Spleen (tissue), 11 donors: ENCODE data around the gene NFIA. TPM values are rescaled to one million over a fixed set of nuclear protein-coding genes. Genes with fewer than 3 reads are reported as not detected.
A peak's percentile ranks its signal among the peaks of the same experiment; 100 is the strongest.

Source experiments
- DNase-seq: peaks from one replicate; pipeline ENCODE4 v3.0.0-alpha.2; 2020
- H3K27ac ChIP-seq, 8 donors: fragments of 200-600 bp; sonication (generic) in 7 of 8; 1 replicate in 4 of 8; 2 replicates in 4 of 8; pipeline versions ENCODE4 v1.5.0 to v1.8.0; 2016 to 2021; ENCODE audit warnings: inconsistent platforms in 4 of 8, mild to moderate bottlenecking in 4 of 8, moderate library complexity in 1 of 8
- H3K27me3 ChIP-seq, 7 donors: fragments of 200-600 bp; sonication (generic) in 6 of 7; replicated peaks in 1 of 7; 1 replicate in 4 of 7; 2 replicates in 3 of 7; pipeline versions ENCODE4 v1.5.0 to v1.8.0; 2016 to 2021; ENCODE audit warnings: inconsistent platforms in 3 of 7, mild to moderate bottlenecking in 1 of 7
- H3K36me3 ChIP-seq, 6 donors: fragments of 200-600 bp; sonication (generic) in 5 of 6; 1 replicate in 4 of 6; 2 replicates in 2 of 6; pipeline versions ENCODE4 v1.5.0 to v1.8.0; 2016 to 2021; ENCODE audit warnings: inconsistent platforms in 2 of 6
- H3K4me1 ChIP-seq, 6 donors: fragments of 200-600 bp; sonication (generic) in 5 of 6; 1 replicate in 3 of 6; 2 replicates in 3 of 6; pipeline versions ENCODE4 v1.5.0 to v1.8.0; 2016 to 2021; ENCODE audit warnings: inconsistent platforms in 3 of 6
- H3K4me3 ChIP-seq, 8 donors: fragments of 200-600 bp; sonication (generic) in 7 of 8; 1 replicate in 4 of 8; 2 replicates in 4 of 8; pipeline versions ENCODE4 v1.5.0 to v1.8.0; 2016 to 2021; ENCODE audit warnings: inconsistent platforms in 4 of 8, mild to moderate bottlenecking in 4 of 8, moderate library complexity in 2 of 8
- H3K9me3 ChIP-seq, 8 donors: fragments of 200-600 bp; sonication (generic) in 7 of 8; 1 replicate in 4 of 8; 2 replicates in 4 of 8; pipeline versions ENCODE4 v1.5.0 to v1.8.0; 2016 to 2021; ENCODE audit warnings: inconsistent platforms in 4 of 8
- POLR2A ChIP-seq, 3 donors: fragments of 450-650 bp; IDR thresholded peaks; one replicate each; pipeline ENCODE4 v1.5.1; 2017; ENCODE audit warnings: antibody characterized with exemption in 3 of 3, mild to moderate bottlenecking in 1 of 3
- POLR2AphosphoS5 ChIP-seq, 3 donors: sonication (generic); formaldehyde crosslinking; IDR thresholded peaks; one replicate each; pipeline ENCODE4 v1.5.1; 2017; ENCODE audit warnings: antibody characterized with exemption in 3 of 3
- WGBS, 5 donors: extraction: QIAGEN DNeasy Blood & Tissue Kit in 3 of 5; methylation state at CpG; one replicate each; pipeline versions ENCODE4 v1.1.5 to v1.1.7; 2013 to 2018; 5-methylcytosine and 5-hydroxymethylcytosine counted together
- intact Hi-C: fragments of 100-400 bp; cut with DNase I; formaldehyde crosslinking; loops from one replicate; pipeline ENCODE4 v1.15.0; 2023; ENCODE audit warnings: low total_unique reads
- polyA plus RNA-seq, 3 donors: library from polyadenylated mRNA; stranded (reverse); fragments of 200-250 nt; gene quantifications; one replicate each; pipeline ENCODE4 v1.2.1, GENCODE V29; 2013
- total RNA-seq, 7 donors: library from RNA; depleted of rRNA in 3 of 7; stranded (reverse); fragments of >200 nt in 3 of 7; fragmentation: NEBNext Ultra II Directional in 4 of 7; extraction: Animal tissue kit (Norgen Biotek cat#: 25700) in 4 of 7; gene quantifications; one replicate each; pipeline versions ENCODE4 v1.1.0 to v1.2.1, GENCODE V29; 2016 to 2021
- TF ChIP-seq, protein P1 (sequence below), 11 experiments: fragments of 200-600 bp in 7 of 11; fragments of 450-650 bp in 4 of 11; sonication (generic) in 4 of 11; IDR thresholded peaks in 8 of 11; conservative IDR thresholded peaks in 3 of 11; 1 replicate in 7 of 11; 2 replicates in 4 of 11; pipeline versions ENCODE4 v1.4.0 to v1.8.0; 2016 to 2021; ENCODE audit warnings: antibody characterized with exemption in 11 of 11, inconsistent platforms in 4 of 11, mild to moderate bottlenecking in 1 of 11
- donor health status: healthy with polysubstance abuse.
- donor health status: DM: no; HTN: no; CAD: no; lungs with moderate emphysema.
- donor health status: DM: no; HTN: no; CAD: no.
- donor health status: Bipolar disorder and iron deficiency.
- donor health status: healthy.
- donor health status: DM: no; HTN: no; CAD: no.
- donor health status: DM: yes; HTN: yes; CAD: no.

NFIA gene
- total and polyA plus RNA-seq, 10 donors = 3.1 to 76.8 (median 35.5) TPM

DNA sequence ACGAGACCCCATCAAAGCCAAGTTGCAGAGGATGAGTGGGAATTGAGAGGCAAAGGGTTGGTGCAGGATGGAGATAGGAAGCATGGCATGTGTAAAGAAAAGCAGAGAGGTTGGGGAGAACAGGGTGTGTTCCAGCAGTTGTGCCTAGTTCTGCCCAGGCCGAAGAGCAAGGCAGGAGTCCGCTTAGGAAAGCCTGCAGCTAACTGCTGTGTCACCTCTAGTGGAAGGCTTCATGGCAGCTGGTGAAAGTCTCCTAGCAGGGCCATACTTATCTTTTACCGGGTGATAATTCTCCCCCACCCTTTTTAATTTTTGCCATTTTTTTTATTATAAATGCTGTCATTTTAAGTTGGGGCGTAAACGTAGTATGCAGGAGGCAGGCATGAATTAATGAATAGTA lies 93.6 kb downstream of the NFIA start:
- Histone ChIP-seq H3K4me1 (peaks cover 0 to 29% (median 7%) of the 10 kb centered on the region in 6 donors), H3K9me3 (no peaks in the 10 kb centered on the region), H3K4me3 (no peak overlapping the region), H3K36me3 (no peaks in the 10 kb centered on the region), H3K27ac (no peak overlapping the region), H3K27me3 (no peaks in the 10 kb centered on the region)
- TF ChIP-seq POLR2A (IDR thresholded peaks at IDR 0.05) = no peak
- TF ChIP-seq POLR2AphosphoS5 (IDR thresholded peaks at IDR 0.05) = no peak
- no peak for DNase-seq
- WGBS, 5 donors = 77 to 93% (median 88%) methylated on average over 6 of the region's 6 CpGs
- intact Hi-C loops = no loop called here

DNA sequence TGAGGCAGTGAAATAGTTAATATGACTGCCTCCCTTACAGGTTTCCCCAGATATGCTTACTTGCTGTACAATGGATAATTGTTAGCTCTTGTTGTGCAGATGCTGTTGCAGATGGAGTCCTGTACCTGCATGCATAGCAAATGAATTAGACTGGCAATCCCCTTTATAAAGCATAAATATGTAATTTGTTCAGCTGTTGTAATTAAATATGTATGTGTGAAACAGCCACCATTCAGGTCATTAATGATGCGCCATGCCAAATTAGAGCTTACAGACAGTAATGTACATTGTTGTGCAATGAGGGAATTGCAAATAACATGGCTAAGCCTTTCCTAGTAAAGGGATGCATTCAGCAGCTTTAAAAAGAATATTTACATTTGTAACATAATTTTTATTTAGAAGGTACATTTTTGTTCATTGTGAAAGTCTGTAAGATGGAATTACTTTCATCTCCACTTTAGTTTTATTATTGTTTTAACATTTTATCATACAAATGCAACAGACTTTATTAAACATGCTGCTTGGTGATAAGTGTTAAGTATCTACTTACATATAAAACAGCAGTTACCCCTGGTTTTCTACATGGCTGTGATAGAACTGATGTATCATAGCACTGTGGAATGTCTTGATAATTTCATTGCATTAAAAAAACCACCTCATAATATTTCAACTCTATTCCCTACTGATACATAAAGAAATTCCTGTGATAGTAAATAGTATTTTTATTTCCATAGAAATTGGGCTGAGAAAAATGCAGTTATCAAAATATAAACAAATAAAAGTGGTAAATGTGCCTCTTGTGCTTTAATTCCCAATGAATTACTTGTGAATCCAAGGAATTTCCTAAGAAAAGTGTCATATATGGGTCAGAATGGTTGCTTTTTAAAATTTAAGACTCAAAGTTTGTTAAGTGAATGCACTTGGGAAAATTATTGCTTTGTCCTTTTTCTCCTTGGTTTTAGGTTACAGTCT lies 99.0 kb downstream of the NFIA start:
- Histone ChIP-seq H3K27me3 (no peaks in the 10 kb centered on the region), H3K4me1 (peaks cover 0 to 26% (median 18%) of the 10 kb centered on the region in 6 donors), H3K9me3 (no peaks in the 10 kb centered on the region), H3K27ac (peak overlapping the region in 4 of 8 donors; percentile 2 to 79 (median 10)), H3K4me3 (no peak overlapping the region), H3K36me3 (no peaks in the 10 kb centered on the region)
- intact Hi-C loops = no loop called here
- TF ChIP-seq POLR2A (IDR thresholded peaks at IDR 0.05) (no peak), POLR2AphosphoS5 (IDR thresholded peaks at IDR 0.05) (no peak)
- TF ChIP-seq, protein P1, sequence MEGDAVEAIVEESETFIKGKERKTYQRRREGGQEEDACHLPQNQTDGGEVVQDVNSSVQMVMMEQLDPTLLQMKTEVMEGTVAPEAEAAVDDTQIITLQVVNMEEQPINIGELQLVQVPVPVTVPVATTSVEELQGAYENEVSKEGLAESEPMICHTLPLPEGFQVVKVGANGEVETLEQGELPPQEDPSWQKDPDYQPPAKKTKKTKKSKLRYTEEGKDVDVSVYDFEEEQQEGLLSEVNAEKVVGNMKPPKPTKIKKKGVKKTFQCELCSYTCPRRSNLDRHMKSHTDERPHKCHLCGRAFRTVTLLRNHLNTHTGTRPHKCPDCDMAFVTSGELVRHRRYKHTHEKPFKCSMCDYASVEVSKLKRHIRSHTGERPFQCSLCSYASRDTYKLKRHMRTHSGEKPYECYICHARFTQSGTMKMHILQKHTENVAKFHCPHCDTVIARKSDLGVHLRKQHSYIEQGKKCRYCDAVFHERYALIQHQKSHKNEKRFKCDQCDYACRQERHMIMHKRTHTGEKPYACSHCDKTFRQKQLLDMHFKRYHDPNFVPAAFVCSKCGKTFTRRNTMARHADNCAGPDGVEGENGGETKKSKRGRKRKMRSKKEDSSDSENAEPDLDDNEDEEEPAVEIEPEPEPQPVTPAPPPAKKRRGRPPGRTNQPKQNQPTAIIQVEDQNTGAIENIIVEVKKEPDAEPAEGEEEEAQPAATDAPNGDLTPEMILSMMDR (IDR thresholded peaks at IDR 0.05 in 8 of 11, conservative IDR thresholded peaks at IDR 0.05 in 3 of 11) = no peak
- no peak for DNase-seq
- WGBS, 5 donors = 97 to 100% (median 100%) methylated on average over 1 of the region's 1 CpG

DNA sequence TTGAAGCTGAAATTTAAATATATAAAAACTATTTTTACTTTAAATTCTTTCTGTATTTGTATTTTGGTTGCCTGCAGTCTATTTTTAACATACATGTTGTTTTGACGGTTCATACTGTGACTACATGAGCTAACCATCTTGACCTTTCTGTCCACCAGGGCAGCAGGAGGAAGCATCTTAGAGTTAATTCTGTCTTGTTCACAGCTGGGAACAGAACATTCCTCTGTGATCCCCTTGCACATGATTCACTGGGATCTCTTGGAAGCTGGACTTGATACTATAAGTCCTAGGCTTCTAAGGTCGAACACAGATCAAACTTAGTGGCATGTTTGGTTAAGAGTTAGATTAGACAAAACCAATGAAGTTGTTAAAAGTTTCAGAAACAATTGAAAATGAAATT lies 99.7 kb downstream of the NFIA start:
- Histone ChIP-seq H3K4me3 (no peak overlapping the region), H3K27me3 (no peaks in the 10 kb centered on the region), H3K36me3 (no peaks in the 10 kb centered on the region), H3K9me3 (no peaks in the 10 kb centered on the region), H3K4me1 (peaks cover 0 to 33% (median 18%) of the 10 kb centered on the region in 6 donors), H3K27ac (peak overlapping the region in 4 of 8 donors; percentile 6 to 79 (median 10))
- TF ChIP-seq, protein P1 (IDR thresholded peaks at IDR 0.05 in 8 of 11, conservative IDR thresholded peaks at IDR 0.05 in 3 of 11) = no peak
- TF ChIP-seq POLR2AphosphoS5 (IDR thresholded peaks at IDR 0.05) (peak in 1 of 3 donors; percentile 36), POLR2A (IDR thresholded peaks at IDR 0.05) (no peak)
- 55 to 82% (median 66%) methylated on average over 2 of the region's 2 CpGs for WGBS, 5 donors
- DNase-seq = no peak
- intact Hi-C loops = no loop called here

DNA sequence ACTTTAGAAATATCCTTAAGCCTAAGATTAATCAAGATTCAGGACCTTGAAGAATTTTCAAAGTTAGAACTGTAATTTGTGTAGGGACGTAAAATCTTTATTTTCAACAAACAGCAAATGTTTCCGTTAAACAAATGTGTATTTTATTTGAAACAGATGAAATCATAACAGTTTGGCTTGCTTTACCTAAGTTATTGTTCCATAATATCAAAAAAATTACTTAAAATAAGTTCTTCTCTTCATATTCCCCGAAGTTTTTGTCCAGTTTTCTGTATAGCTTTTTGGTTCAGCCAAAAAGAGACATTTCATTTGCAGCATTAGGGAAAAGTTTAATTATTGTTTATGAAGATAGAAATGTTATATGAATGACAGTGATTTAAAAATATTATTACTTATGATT lies 100.1 kb downstream of the NFIA start:
- no peak for TF ChIP-seq POLR2AphosphoS5 (IDR thresholded peaks at IDR 0.05)
- Histone ChIP-seq H3K27ac (peak overlapping the region in 3 of 8 donors; percentile 6 to 79 (median 6)), H3K9me3 (no peaks in the 10 kb centered on the region), H3K4me3 (no peak overlapping the region), H3K36me3 (no peaks in the 10 kb centered on the region), H3K27me3 (no peaks in the 10 kb centered on the region), H3K4me1 (peaks cover 0 to 37% (median 18%) of the 10 kb centered on the region in 6 donors)
- WGBS, 5 donors = 85 to 96% (median 90%) methylated on average over 3 of the region's 3 CpGs
- no peak for DNase-seq
- intact Hi-C loops = no loop called here

DNA sequence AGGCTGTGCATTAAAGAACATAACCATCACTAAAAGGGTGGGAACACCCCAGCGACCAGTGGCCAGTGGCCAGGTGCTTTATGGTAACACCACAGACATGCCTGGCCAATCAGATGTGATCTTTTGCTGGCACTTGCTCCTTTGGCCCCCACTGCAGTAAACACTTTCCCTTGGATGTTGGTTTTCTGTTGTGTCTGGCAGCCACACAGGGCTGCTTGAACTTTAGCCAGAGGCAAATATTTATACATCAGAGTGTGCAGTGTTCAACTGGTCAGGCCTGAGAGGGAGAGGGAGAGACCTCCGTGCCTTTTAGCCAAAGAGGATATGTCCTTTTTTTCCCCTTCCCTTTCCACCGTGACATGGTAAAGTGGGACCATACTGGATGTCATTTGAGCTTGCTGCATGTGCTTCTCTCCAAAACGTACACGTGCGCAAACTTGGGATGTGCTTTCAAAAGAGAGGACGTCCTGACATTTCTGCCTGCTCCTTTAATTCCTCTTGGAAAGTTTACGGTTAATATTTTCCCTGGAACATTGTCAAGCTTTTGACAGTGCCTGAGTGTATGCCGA lies 101.2 kb downstream of the NFIA start:
- WGBS, 5 donors = 69 to 77% (median 72%) methylated on average over 9 of the region's 9 CpGs
- intact Hi-C loops = no loop called here
- H3K36me3 ChIP-seq = no peaks in the 10 kb centered on the region
- H3K9me3 ChIP-seq = no peaks in the 10 kb centered on the region
- peak overlapping the region in 4 of 8 donors; percentile 1 to 46 (median 14) for H3K4me3 ChIP-seq
- H3K27me3 ChIP-seq = no peaks in the 10 kb centered on the region
- H3K4me1 ChIP-seq = peaks cover 0 to 40% (median 18%) of the 10 kb centered on the region in 6 donors
- DNase-seq = no peak
- TF ChIP-seq, protein P1 (IDR thresholded peaks at IDR 0.05 in 8 of 11, conservative IDR thresholded peaks at IDR 0.05 in 3 of 11) = no peak
- no peak for TF ChIP-seq POLR2AphosphoS5 (IDR thresholded peaks at IDR 0.05)
- peak overlapping the region; percentile 55 to 79 (median 69) for H3K27ac ChIP-seq
